T-helper 2 cell (primary cell): ENCODE data around the gene HIVEP1.

Experiments
- DNase-seq, 5 experiments: peaks; one replicate each; pipeline versions ENCODE4 v3.0.0 to v3.0.0-alpha.2; 2012 to 2022

Gene HIVEP1

GRCh38 chr6:12051861-12052368, 39.8 kb downstream of the HIVEP1 start:
- DNase-seq, result peak in 4 of 5 experiments; percentile 13 to 95 (median 47)

- DNase-seq, result no peak
Observed at GRCh38 chr6:12058172-12058961, 46.3 kb downstream of the HIVEP1 start.

- DNase-seq, result peak; percentile 53 to 94 (median 78)
Observed at GRCh38 chr6:12060780-12061609, 48.9 kb downstream of the HIVEP1 start.

- no peak for DNase-seq
Observed at GRCh38 chr6:12062605-12063004, 50.5 kb downstream of the HIVEP1 start.

- DNase-seq, result peak in 1 of 5 experiments; percentile 52
Observed at GRCh38 chr6:12064131-12064530, 52.0 kb downstream of the HIVEP1 start.

GRCh38 chr6:12064538-12065071, 52.5 kb downstream of the HIVEP1 start:
- no peak for DNase-seq

GRCh38 chr6:12065321-12066140, 53.4 kb downstream of the HIVEP1 start:
- DNase-seq, result peak in 1 of 5 experiments; percentile 81

GRCh38 chr6:12066297-12066696, 54.2 kb downstream of the HIVEP1 start:
- no peak for DNase-seq

GRCh38 chr6:12068899-12069557, 56.9 kb downstream of the HIVEP1 start:
- no peak for DNase-seq

- DNase-seq, result no peak
Observed at GRCh38 chr6:12069891-12070529, 57.9 kb downstream of the HIVEP1 start.

GRCh38 chr6:12071064-12071615, 59.0 kb downstream of the HIVEP1 start:
- DNase-seq, result no peak

- DNase-seq, result no peak
Observed at GRCh38 chr6:12075067-12075563, 63.0 kb downstream of the HIVEP1 start.

- peak in 1 of 5 experiments; percentile 34 for DNase-seq
Observed at GRCh38 chr6:12077021-12077710, 65.1 kb downstream of the HIVEP1 start.

- no peak for DNase-seq
Observed at GRCh38 chr6:12078014-12078413, 65.9 kb downstream of the HIVEP1 start.

- no peak for DNase-seq
Observed at GRCh38 chr6:12081771-12082170, 69.7 kb downstream of the HIVEP1 start.

- DNase-seq, result no peak
Observed at GRCh38 chr6:12082368-12082767, 70.3 kb downstream of the HIVEP1 start.

GRCh38 chr6:12083302-12083701, 71.2 kb downstream of the HIVEP1 start:
- DNase-seq, result no peak

- DNase-seq, result no peak
Observed at GRCh38 chr6:12083763-12084162, 71.7 kb downstream of the HIVEP1 start.

GRCh38 chr6:12084681-12085080, 72.6 kb downstream of the HIVEP1 start:
- DNase-seq, result peak in 1 of 5 experiments; percentile 31

GRCh38 chr6:12088531-12088930, 76.4 kb downstream of the HIVEP1 start:
- DNase-seq, result no peak
